ENCODE data around the gene COP1.

Gene COP1

GRCh38 chr1:175944591-175944990 is 262.5 kb downstream of the COP1 start:
- no peak for DNase-seq

DNA sequence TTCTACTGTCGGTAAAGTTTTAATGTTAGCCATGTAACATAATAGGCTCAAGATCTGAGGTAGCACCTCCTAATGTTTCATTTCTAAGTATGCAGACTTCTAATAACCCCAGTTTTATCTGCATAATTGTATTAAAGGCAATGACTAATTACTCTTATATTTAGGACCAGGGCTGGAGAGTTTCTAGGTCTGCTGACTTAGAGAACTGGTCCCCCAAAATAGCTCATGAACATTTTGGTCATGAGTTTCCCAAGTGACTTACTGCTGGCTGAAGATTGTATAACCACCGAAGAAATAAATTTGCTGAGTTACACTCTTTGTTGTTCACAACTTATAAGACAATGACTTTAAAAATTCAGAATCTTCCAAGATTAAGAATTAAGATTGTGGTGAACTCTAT is 265.9 kb downstream of the COP1 start:
- no peak for DNase-seq

DNA sequence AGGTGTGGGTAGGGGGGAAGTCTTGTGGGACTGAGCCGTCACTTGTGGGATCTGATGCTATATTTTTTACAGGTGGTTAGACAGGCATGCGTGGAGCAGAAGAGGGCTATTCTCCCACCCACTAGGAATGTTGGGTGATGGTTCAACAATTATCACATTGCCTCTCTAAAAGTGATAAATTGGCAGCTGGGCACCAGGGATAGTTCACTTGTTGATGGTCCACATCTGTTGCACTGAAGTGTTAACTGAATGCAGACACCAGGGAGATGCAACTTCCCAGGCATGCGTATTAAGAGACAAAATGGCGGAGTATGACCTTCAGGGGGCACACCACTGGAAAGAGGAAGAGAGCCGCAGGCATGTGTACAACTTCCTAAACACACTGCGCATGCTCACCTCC is 270.4 kb downstream of the COP1 start:
- no peak for DNase-seq

- no peak for DNase-seq
Observed at GRCh38 chr1:175935566-175936115, 271.4 kb downstream of the COP1 start.

DNA sequence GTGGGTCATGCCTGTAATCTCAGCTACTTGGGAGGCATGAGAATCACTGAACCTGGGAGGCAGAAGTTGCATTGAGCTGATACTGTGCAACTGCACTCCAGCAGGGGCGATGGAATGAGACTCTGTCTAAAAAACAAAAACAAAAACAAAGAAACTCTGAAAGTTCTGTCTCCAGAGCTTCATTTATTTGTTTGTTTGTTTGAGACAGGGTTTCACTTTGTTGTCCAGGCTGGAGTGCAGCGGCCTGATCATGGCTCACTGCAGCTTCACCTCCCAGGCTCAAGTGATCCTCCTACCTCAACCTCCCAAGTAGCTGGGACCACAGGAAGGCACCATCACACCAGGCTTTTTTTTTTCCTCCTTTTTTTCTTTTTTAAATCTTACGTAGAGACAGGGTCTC is 271.9 kb downstream of the COP1 start:
- DNase-seq, result no peak

GRCh38 chr1:175933801-175934200 is 273.3 kb downstream of the COP1 start:
- no peak for DNase-seq

DNA sequence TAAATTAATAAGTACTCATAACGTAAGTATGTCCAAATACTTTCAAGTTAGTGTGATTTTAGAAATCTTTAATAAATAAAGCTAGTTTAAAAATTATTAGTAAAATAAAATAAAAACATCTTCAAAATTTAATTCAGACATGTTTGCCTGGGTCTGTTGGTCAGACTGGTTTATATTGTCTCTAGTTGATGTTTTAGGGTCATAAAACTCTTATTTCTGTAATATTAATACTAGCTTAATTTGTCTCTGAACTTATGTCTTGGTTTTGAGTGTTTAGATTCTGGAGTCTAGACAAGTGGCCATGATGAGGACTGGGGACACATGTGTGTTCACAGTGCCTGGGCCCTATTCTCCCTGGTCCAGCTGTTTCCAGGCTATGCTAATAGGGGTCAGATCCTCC is 279.1 kb downstream of the COP1 start:
- DNase-seq, result no peak

DNA sequence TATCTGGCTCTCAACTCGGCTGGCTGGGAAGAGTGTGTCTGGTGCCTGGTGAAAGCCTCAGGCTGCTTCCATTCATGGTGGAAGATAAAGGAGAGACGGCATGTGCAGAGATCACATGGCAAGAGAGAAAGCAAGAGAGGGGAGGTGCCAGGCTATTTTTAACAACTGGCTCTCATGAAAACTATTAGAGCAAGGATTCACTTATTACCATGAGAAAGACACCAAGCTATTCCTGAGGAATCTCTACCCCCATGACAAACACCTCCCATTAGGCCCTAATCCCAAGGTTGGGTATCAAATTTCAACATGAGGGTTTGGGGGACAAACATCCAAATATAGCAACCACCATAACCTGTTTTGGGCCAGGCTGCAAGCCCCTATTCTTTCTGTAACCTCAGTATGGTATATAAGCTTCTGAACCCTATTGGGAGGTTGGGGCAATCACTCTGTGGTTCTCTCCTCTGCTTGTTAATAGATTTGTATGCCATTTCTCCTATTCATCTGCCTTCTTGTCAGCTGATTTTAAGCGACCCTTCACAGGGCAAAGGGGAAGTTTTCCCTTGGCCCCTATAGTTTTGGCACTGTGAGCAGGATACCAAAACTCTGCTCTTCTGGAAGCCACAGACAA is 284.7 kb downstream of the COP1 start:
- no peak for DNase-seq

DNA sequence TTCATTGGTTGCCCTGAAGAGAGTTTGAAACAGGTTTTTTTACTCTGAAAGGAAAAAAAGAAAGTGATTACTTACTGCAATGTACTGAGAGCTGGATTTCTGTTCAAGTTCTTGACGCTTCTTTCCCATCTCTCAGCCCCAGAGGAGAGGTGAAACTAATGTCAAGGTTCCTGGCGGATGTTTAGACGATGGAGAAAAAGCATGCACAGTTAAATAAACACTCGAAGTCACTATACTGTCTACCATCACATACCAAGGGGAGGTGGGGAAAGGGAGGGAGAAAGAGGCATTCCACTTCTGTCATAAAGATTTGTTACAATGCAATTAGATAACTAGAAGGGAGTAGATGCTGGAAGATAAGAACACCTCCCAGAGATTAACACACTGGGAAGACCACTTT is 286.7 kb downstream of the COP1 start:
- no peak for DNase-seq

DNA sequence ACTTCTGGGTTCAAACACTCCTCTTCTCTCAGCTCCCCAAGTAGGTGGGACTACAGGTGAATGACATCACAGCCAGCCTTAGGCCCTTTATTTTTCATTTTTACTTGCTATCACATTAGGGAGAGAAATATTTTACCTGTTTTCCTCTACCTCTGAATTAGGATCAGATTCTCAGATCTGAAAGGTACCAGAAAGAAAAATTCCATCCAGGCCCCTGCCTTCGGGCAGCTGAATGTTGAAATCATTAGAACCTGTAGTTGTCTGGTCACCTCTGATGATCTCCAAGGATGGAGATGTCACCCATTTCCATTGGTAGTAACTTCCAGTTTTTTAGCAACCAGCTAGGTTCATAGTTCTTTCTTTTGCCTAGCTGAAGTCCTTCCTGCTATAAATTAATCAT is 288.1 kb downstream of the COP1 start:
- no peak for DNase-seq

DNA sequence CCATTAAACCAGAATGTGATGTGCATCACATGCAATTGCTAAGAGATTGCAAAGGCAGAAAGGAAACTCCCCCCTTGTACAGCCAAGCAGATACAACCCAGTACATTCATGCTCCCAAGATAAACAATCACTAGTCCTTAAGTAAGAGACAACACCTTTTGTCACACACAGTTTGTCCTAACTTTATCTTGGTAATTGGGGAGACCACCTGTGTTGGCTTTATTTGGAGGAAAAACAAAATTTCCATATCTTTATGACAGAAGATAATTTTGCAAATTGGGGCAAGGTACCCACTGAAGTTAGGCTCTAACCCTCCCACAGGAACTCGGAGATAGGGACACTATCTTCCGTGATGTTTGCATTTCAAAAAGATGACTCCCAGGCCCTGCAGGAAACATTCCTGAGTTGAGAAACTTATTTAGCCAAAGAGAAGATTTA is 288.7 kb downstream of the COP1 start:
- DNase-seq, result no peak

- DNase-seq, result no peak
Observed at GRCh38 chr1:175914115-175914514, 293.0 kb downstream of the COP1 start.

GRCh38 chr1:175911138-175911537 is 295.9 kb downstream of the COP1 start:
- no peak for DNase-seq

DNA sequence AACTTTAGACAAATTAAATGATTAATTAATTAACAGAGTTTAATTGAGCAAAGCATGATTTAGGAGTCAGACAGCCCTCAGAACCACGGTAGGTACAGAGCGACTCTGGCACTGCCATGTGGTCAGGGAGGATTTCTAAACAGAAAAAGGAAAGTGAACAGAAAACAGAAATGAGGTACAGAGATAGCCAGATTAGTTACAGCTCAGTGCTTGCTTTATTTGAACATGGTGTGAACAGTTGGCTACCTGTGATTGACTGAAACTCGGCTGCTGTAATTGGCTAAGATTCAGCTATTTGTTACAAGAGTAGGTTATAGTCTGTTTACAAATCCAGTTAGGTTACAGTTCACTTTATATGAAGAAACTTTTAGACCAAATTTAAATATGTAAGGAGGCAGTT is 300.7 kb downstream of the COP1 start:
- DNase-seq, result no peak

GRCh38 chr1:175904808-175905207 is 302.3 kb downstream of the COP1 start:
- DNase-seq, result no peak

DNA sequence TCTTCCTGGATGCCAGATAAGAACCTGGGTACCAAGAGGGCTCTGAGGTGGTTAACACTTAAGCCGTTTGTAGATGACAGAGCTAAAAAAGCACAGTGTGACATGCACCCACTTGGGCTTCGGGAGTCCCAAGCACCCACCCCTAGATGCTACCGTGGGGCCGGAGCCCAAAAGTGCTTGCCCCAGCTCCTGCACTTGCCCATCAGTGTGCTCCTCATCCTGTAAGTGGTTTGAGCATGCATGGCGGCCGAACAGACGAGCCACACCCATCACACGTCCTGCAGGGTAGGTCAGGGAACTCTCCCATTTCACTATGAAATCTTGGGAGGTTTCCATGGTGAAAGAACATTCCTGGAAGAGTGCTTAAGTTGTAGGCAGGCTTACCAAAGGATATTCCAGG is 304.8 kb downstream of the COP1 start:
- no peak for DNase-seq

- no peak for DNase-seq
Observed at GRCh38 chr1:175901076-175901836, 305.8 kb downstream of the COP1 start.

DNA sequence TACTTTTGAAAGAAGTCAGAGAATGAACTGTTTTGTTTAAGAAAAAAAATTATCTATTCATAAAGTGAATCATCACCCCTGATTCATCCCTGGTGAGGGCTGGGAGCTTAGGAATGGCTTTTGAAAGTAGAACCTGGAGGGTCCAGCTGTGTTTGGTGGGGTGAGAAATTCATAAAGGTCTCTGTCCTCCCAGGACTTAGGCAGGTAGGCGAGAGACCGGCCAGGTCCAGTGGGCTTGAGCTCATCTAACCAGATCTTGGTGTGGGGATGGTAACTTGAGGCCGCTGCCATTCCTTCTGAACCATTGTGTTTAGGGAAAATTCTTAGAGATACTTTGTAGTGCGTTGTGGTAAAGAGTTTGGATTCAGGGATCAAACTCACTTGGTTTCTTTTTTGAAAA is 306.9 kb downstream of the COP1 start:
- no peak for DNase-seq

DNA sequence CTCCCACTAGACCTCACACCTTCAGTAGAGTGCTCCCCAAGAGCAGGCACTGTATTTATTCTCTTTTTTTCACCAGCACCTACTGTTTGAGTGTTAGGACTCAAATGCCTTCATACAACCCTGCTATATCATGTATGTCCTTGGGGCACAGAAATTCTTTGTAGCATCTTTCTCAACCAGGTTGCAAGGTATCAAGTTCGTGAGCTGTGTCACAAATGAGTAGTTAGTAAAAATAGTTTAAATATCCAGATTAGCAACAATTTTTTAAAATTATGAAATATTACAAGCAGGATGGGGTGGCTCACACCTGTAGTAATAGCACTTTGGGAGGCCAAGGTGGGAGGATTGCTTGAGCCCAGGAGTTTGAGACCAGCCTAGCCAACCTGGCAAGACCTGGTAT is 311.1 kb downstream of the COP1 start:
- DNase-seq, result no peak

Data from activated CD4-positive, alpha-beta T cell treated with anti-CD3 and anti-CD28 coated beads, Interleukin-10, Interleukin-2, amounts not matched to agents 100 ng/mL and 50 ng/mL, durations not matched to agents 16 hours and 8 hours (primary cell).